H1 (cell line): Measurements from ENCODE around the gene CDKN2AIP. TPM values are rescaled to one million over a fixed set of nuclear protein-coding genes. Genes with fewer than 3 reads are reported as not detected.

Experiments used
- CTCF ChIA-PET: fragments of 300-600 bp; sonication (Branson Sonifier 250); formaldehyde crosslinking; loops from one replicate; lab custom pipeline; 2021; ENCODE audit not compliant: partially characterized antibody; lab: Charles Lee
- POLR2A ChIA-PET: fragments of 300-600 bp; sonication (Branson Sonifier 250); formaldehyde crosslinking; loops from one replicate; lab custom pipeline; 2021; ENCODE audit warnings: inconsistent platforms; ENCODE audit not compliant: partially characterized antibody; lab: Charles Lee
- DNase-seq, 2 experiments: peaks; one replicate each; pipeline versions ENCODE4 v3.0.0 to v3.0.0-alpha.2; 2010 to 2022; ENCODE audit warnings: low spot score in 2 of 2, low read depth in 1 of 2, mixed read lengths in 1 of 2
- FAIRE-seq: peaks from 2 replicates; lab custom pipeline; 2011; peaks lifted over from hg19 to GRCh38; lab: Jason Lieb, UNC
- H2AFZ ChIP-seq: 2 replicates; pipeline ENCODE4 v1.8.1; 2012; ENCODE audit warnings: low read length, inconsistent platforms
- H2AK5ac ChIP-seq: 2 replicates; pipeline ENCODE4 v1.6.1; 2013; ENCODE audit warnings: low read depth, low read length
- H2BK120ac ChIP-seq: replicated peaks from 2 replicates; pipeline ENCODE3; 2013; ENCODE audit warnings: low read depth, low read length, inconsistent platforms
- H2BK12ac ChIP-seq: 2 replicates; pipeline ENCODE4 v1.6.1; 2013; ENCODE audit warnings: low read depth, low read length
- H2BK15ac ChIP-seq: 2 replicates; pipeline ENCODE4 v1.6.1; 2013; ENCODE audit warnings: low read length
- H2BK20ac ChIP-seq: 2 replicates; pipeline ENCODE4 v1.6.1; 2013; ENCODE audit warnings: low read length
- H2BK5ac ChIP-seq: 2 replicates; pipeline ENCODE4 v1.6.1; 2013; ENCODE audit warnings: low read depth, low read length
- H3K14ac ChIP-seq: 2 replicates; pipeline ENCODE4 v1.6.1; 2013; ENCODE audit warnings: inconsistent platforms; ENCODE audit not compliant: insufficient read length
- H3K18ac ChIP-seq: 2 replicates; pipeline ENCODE4 v1.6.1; 2013; ENCODE audit warnings: low read length; ENCODE audit errors: extremely low read depth
- H3K23ac ChIP-seq: 2 replicates; pipeline ENCODE4 v1.6.1; 2013; ENCODE audit warnings: inconsistent platforms; ENCODE audit not compliant: insufficient read length
- H3K23me2 ChIP-seq: 2 replicates; pipeline ENCODE4 v1.6.1; 2013; ENCODE audit warnings: low read depth, low read length
- H3K27ac ChIP-seq: 2 replicates; pipeline ENCODE4 v1.6.1; 2011; ENCODE audit warnings: low read depth, low read length, inconsistent platforms
- H3K27me3 ChIP-seq, 4 experiments: replicated peaks in 1 of 4; 1 replicate in 1 of 4; 2 replicates in 3 of 4; pipeline versions ENCODE4 v1.6.1 to v1.8.1; 2011 to 2013; ENCODE audit warnings: low read length in 3 of 4, mild to moderate bottlenecking in 3 of 4, inconsistent platforms in 2 of 4, mixed read lengths in 2 of 4, moderate library complexity in 1 of 4; ENCODE audit not compliant: control insufficient read depth in 3 of 4, insufficient read depth in 3 of 4; ENCODE audit errors: extremely low read depth in 1 of 4
- H3K36me3 ChIP-seq, 4 experiments: 2 replicates each; pipeline versions ENCODE4 v1.6.1 to v1.8.1; 2011 to 2013; ENCODE audit warnings: mild to moderate bottlenecking in 4 of 4, low read length in 3 of 4, moderate library complexity in 2 of 4, control low read depth in 1 of 4, inconsistent platforms in 1 of 4; ENCODE audit not compliant: insufficient read depth in 4 of 4, control insufficient read depth in 2 of 4
- H3K4ac ChIP-seq: replicated peaks from 2 replicates; pipeline ENCODE3; 2013; ENCODE audit warnings: low read length, low read depth, mixed read lengths, inconsistent platforms; ENCODE audit not compliant: insufficient read length
- H3K4me1 ChIP-seq, 4 experiments: replicated peaks in 1 of 4; 1 replicate in 1 of 4; 2 replicates in 3 of 4; pipeline versions ENCODE4 v1.6.1 to v1.8.1; 2011 to 2013; ENCODE audit warnings: low read length in 3 of 4, inconsistent platforms in 2 of 4, mixed read lengths in 1 of 4; ENCODE audit not compliant: insufficient read depth in 4 of 4, control insufficient read depth in 3 of 4
- H3K4me2 ChIP-seq, 2 experiments: 2 replicates each; pipeline versions ENCODE4 v1.6.1 to v1.8.1; 2011 to 2013; ENCODE audit warnings: low read depth in 2 of 2, low read length in 2 of 2, control low read depth in 1 of 2, inconsistent platforms in 1 of 2, mild to moderate bottlenecking in 1 of 2; ENCODE audit not compliant: insufficient read depth in 1 of 2
- H3K4me3 ChIP-seq, 4 experiments: fragments of 200-600, 300-600 bp in 1 of 4; sonication (generic), shearing (Covaris generic), sonication (Bioruptor Twin) in 1 of 4; 2 replicates each; pipeline versions ENCODE4 v1.5.1 to v1.8.1; 2011 to 2016; ENCODE audit warnings: low read length in 4 of 4, low read depth in 3 of 4, control low read depth in 2 of 4, inconsistent platforms in 2 of 4, mild to moderate bottlenecking in 2 of 4, mixed read lengths in 1 of 4, moderate library complexity in 1 of 4; ENCODE audit not compliant: insufficient read depth in 2 of 4; ENCODE audit errors: extremely low read depth in 1 of 4
- H3K56ac ChIP-seq: replicated peaks from 2 replicates; pipeline ENCODE3; 2013; ENCODE audit warnings: low read depth, mild to moderate bottlenecking, mixed read lengths, low read length, inconsistent platforms; ENCODE audit not compliant: insufficient read length
- H3K79me1 ChIP-seq: 2 replicates; pipeline ENCODE4 v1.6.1; 2013; ENCODE audit warnings: low read depth, low read length, control low read depth
- H3K79me2 ChIP-seq, 2 experiments: 2 replicates each; pipeline versions ENCODE4 v1.6.1 to v1.8.1; 2012 to 2013; ENCODE audit warnings: low read length in 2 of 2, mild to moderate bottlenecking in 2 of 2, inconsistent platforms in 1 of 2; ENCODE audit not compliant: insufficient read depth in 2 of 2, control insufficient read depth in 1 of 2
- H3K9ac ChIP-seq, 4 experiments: replicated peaks in 1 of 4; 1 replicate in 1 of 4; 2 replicates in 3 of 4; pipeline versions ENCODE4 v1.6.1 to v1.8.1; 2011 to 2013; ENCODE audit warnings: low read depth in 3 of 4, low read length in 3 of 4, control low read depth in 2 of 4, mild to moderate bottlenecking in 2 of 4, moderate library complexity in 2 of 4, inconsistent platforms in 1 of 4; ENCODE audit errors: extremely low read depth in 1 of 4
- H3K9me3 ChIP-seq, 2 experiments: 2 replicates each; pipeline versions ENCODE4 v1.6.1 to v1.8.1; 2012 to 2013; ENCODE audit warnings: mild to moderate bottlenecking in 2 of 2, moderate library complexity in 2 of 2, control low read depth in 1 of 2, inconsistent platforms in 1 of 2, low read depth in 1 of 2, low read length in 1 of 2, mixed read lengths in 1 of 2; ENCODE audit not compliant: insufficient read depth in 2 of 2
- H4K20me1 ChIP-seq, 2 experiments: replicated peaks in 1 of 2; 2 replicates each; pipeline versions ENCODE3 to v1.8.1; 2011 to 2013; ENCODE audit warnings: inconsistent platforms in 2 of 2, low read length in 2 of 2, mild to moderate bottlenecking in 1 of 2; ENCODE audit not compliant: insufficient read depth in 2 of 2, control insufficient read depth in 1 of 2
- H4K5ac ChIP-seq: 2 replicates; pipeline ENCODE4 v1.6.1; 2013; ENCODE audit warnings: low read length, low read depth, mixed read lengths, inconsistent platforms; ENCODE audit not compliant: insufficient read length
- H4K8ac ChIP-seq: 2 replicates; pipeline ENCODE4 v1.8.0; 2013; ENCODE audit warnings: mild to moderate bottlenecking, moderate library complexity, low read length, inconsistent platforms; ENCODE audit not compliant: insufficient read depth; ENCODE audit errors: extremely low read depth
- H4K91ac ChIP-seq: replicated peaks from 2 replicates; pipeline ENCODE3; 2013; ENCODE audit warnings: low read length, mixed read lengths, inconsistent platforms; ENCODE audit not compliant: insufficient read length
- CBX8 ChIP-seq: fragments of 300-800, 300-1000 bp; sonication (generic); IDR thresholded peaks from 2 replicates; pipeline ENCODE4 v1.7.1; 2016; ENCODE audit warnings: low read depth, low read length, borderline replicate concordance
- CTBP2 ChIP-seq: IDR thresholded peaks from 2 replicates; pipeline ENCODE4 v1.7.0; 2011; ENCODE audit warnings: borderline replicate concordance, mild to moderate bottlenecking, moderate library complexity, mixed read lengths, low read length; ENCODE audit not compliant: insufficient read depth, insufficient read length
- EZH2 ChIP-seq: fragments of 200-600 bp; sonication (generic); IDR thresholded peaks from 2 replicates; pipeline ENCODE4 v1.7.1; 2012; ENCODE audit warnings: low read depth, mild to moderate bottlenecking, moderate library complexity, low read length, inconsistent platforms; ENCODE audit not compliant: severe bottlenecking
- HDAC2 ChIP-seq, 2 experiments: fragments of 300-600 bp in 1 of 2; sonication (generic) in 1 of 2; IDR thresholded peaks; 2 replicates each; pipeline ENCODE4 v1.6.1; 2011 to 2012; ENCODE audit warnings: low read depth in 2 of 2, low read length in 2 of 2, mild to moderate bottlenecking in 2 of 2, moderate library complexity in 2 of 2, borderline replicate concordance in 1 of 2, inconsistent platforms in 1 of 2
- HDAC6 ChIP-seq: IDR thresholded peaks from one replicate; pipeline ENCODE4 v1.7.1; 2012; ENCODE audit warnings: low read depth, mild to moderate bottlenecking, inconsistent platforms, low read length, moderate library complexity
- KDM5A ChIP-seq: fragments of 200-600 bp; IDR thresholded peaks from 2 replicates; pipeline ENCODE4 v1.7.1; 2012; ENCODE audit warnings: mild to moderate bottlenecking, low read length, inconsistent platforms, mixed read lengths
- NRF1 ChIP-seq: IDR thresholded peaks from 2 replicates; pipeline ENCODE4 v1.6.1; 2011; ENCODE audit warnings: mild to moderate bottlenecking, low read depth, low read length, improper control_type of control experiment
- POLR2AphosphoS5 ChIP-seq: IDR thresholded peaks from 2 replicates; pipeline ENCODE4 v1.6.1; 2011; ENCODE audit warnings: low read depth, low read length
- RXRA ChIP-seq: IDR thresholded peaks from 2 replicates; pipeline ENCODE4 v1.6.1; 2011; ENCODE audit warnings: low read depth, mild to moderate bottlenecking, low read length, moderate library complexity; ENCODE audit not compliant: insufficient read depth
- SAP30 ChIP-seq: fragments of 300-600 bp; sonication (generic); IDR thresholded peaks from 2 replicates; pipeline ENCODE4 v1.7.1; 2012; ENCODE audit warnings: low read length, moderate library complexity, mild to moderate bottlenecking, inconsistent platforms; ENCODE audit not compliant: insufficient read depth, insufficient replicate concordance
- SP4 ChIP-seq: IDR thresholded peaks from 2 replicates; pipeline ENCODE4 v1.6.1; 2012; ENCODE audit warnings: low read length, inconsistent platforms
- TAF1 ChIP-seq: IDR thresholded peaks from 2 replicates; pipeline ENCODE4 v1.6.1; 2011; ENCODE audit warnings: mild to moderate bottlenecking, low read depth, low read length
- WGBS, 2 experiments: shearing (Covaris generic) in 1 of 2; methylation state at CpG; one replicate each; pipeline versions ENCODE4 v1.1.6 to v1.1.7; 2013 to 2015; ENCODE audit warnings: low lambda C conversion rate in 2 of 2, mixed read lengths in 2 of 2, inconsistent platforms in 1 of 2, low coverage in 1 of 2, missing lambda C conversion rate in 1 of 2; ENCODE audit not compliant: insufficient replicate concordance in 2 of 2, insufficient coverage in 1 of 2, insufficient read length in 1 of 2; ENCODE audit errors: extremely low coverage in 1 of 2, missing lambda C conversion rate in 1 of 2; 5-methylcytosine and 5-hydroxymethylcytosine counted together
- polyA plus RNA-seq, 7 experiments: library from polyadenylated mRNA; depleted of rRNA in 3 of 7; stranded (reverse) in 5 of 7; unstranded in 2 of 7; fragments of >200 nt in 5 of 7; fragments of 200-250 nt in 2 of 7; gene quantifications; 1 replicate in 5 of 7; 2 replicates in 1 of 7; 4 replicates in 1 of 7; pipeline versions ENCODE4 v1.2.1 to v1.2.3, GENCODE V29; 2011 to 2013; ENCODE audit warnings: missing spikeins in 2 of 7, mixed read lengths in 2 of 7
- total RNA-seq: library from RNA; stranded (reverse); fragmentation: NEBNext Ultra II Directional; extraction: Animal tissue kit (Norgen Biotek cat#: 25700); gene quantifications from 2 replicates; pipeline ENCODE4 v1.2.1, GENCODE V29; 2021

The CDKN2AIP gene
- total and polyA plus RNA-seq, 2 of the 8 experiments (the other 6 are each of a cell fraction or from before 2014, with no cell fraction given) = 6.0 to 14.0 TPM

DNA sequence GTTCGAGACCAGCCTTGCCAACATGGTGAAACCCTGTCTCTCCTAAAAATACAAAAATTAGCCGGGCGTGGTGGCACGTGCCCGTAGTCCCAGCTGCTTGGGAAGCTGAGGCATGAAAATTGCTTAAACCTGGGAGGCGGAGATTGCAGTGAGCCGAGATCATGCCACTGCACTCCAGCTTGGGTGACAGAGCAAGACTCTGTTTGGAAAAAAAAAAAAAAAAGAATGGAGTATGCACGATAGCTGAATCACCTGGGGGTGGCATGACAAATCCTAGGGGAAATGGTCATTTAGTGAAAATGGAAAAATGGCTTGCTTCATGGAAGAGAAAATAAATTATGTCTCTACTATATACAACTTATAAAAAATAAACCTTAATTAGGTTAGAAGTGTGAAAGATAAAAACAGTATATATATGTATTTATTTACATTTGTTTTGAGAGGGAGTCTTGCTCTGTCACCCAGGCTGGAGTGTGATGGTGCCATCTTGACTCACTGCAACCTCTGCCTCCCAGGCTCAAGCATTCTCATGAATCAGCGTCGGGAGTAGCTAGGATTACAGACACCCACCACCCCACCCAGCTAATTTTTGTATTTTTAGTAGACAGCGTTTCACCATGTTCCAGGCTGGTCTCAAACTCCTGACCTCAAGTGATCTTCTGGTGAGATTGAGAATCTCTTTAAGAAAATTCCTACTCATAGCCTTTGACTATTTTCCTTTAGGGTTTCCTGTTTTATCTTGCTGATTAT, 41.1 kb downstream of the CDKN2AIP start:
- Histone ChIP-seq H4K91ac (no peak overlapping the region), H3K18ac (no peak overlapping the region)
- WGBS, 2 experiments = 92% methylated on average over 9 of the region's 11 CpGs; no CpG with 5 or more reads in 1 of the 2 experiments

More for the DNA sequence above, 41.1 kb downstream of the CDKN2AIP start:
- Histone ChIP-seq H3K9me3 (peaks cover 0 to 4% of the 10 kb centered on the region in 2 experiments; a peak in 1 of 4 replicates), H3K4me3 (no peak overlapping the region), H4K8ac (no peak overlapping the region), H3K23ac (no peak overlapping the region), H2BK5ac (no peak overlapping the region), H4K20me1 (no peaks in the 10 kb centered on the region), H3K27me3 (no peaks in the 10 kb centered on the region), H2BK20ac (no peak overlapping the region), H3K79me1 (no peaks in the 10 kb centered on the region), H4K5ac (no peak overlapping the region), H3K23me2 (no peaks in the 10 kb centered on the region), H3K14ac (no peak overlapping the region), H3K4me1 (no peaks in the 10 kb centered on the region), H2AFZ (no peak overlapping the region), H3K79me2 (no peaks in the 10 kb centered on the region), H2AK5ac (no peak overlapping the region), H3K4me2 (no peak overlapping the region), H3K56ac (no peak overlapping the region), H3K4ac (no peak overlapping the region), H3K36me3 (no peaks in the 10 kb centered on the region), H3K9ac (no peak overlapping the region), H3K27ac (no peak overlapping the region), H2BK120ac (no peak overlapping the region), H2BK15ac (no peak overlapping the region), H2BK12ac (no peak overlapping the region)
- CTCF ChIA-PET = interaction anchor here (0.9 to 2.0 kb wide), 2 partner anchors 12 to 39 kb away, joined by 3 to 9 read pairs; no protein-coding TSS in a partner anchor
- POLR2A ChIA-PET = interaction anchor here (0.7 kb wide), 1 partner anchor 71 kb away, joined by 3 read pairs; no protein-coding TSS in a partner anchor
- DNase-seq = no peak
- no peak for FAIRE-seq
- TF ChIP-seq RXRA (no peak), TAF1 (no peak), HDAC2 (IDR thresholded peaks at IDR 0.05; ENCODE audit: borderline replicate concordance in 1 of 2, low read depth in 2 of 2, low read length in 2 of 2) (no peak), SAP30 (no peak), KDM5A (no peak), SP4 (no peak), POLR2AphosphoS5 (no peak), CTBP2 (no peak), NRF1 (no peak), HDAC6 (no peak), EZH2 (no peak), CBX8 (no peak)
